HCT116 (cell line): ENCODE measurements around the gene C15orf39.

Source experiments
- CTCF ChIP-seq, 3 experiments: fragments of 200-600 bp in 1 of 3; sonication (generic) in 1 of 3; IDR thresholded peaks in 2 of 3; conservative IDR thresholded peaks in 1 of 3; 2 replicates each; pipeline ENCODE4 v1.5.1; 2012 to 2017; ENCODE audit warnings: low read depth in 2 of 3, low read length in 2 of 3, antibody characterized with exemption in 1 of 3, borderline replicate concordance in 1 of 3, control low read depth in 1 of 3, mild to moderate bottlenecking in 1 of 3, mixed read lengths in 1 of 3, mixed run types in 1 of 3, moderate library complexity in 1 of 3; ENCODE audit not compliant: insufficient read depth in 1 of 3
- EZH2 ChIP-seq: fragments of 200-600 bp; sonication (generic); IDR thresholded peaks from 2 replicates; pipeline ENCODE4 v1.6.1; 2017; ENCODE audit warnings: antibody characterized with exemption, mixed run types
- POLR2AphosphoS5 ChIP-seq: IDR thresholded peaks from 2 replicates; pipeline ENCODE4 v1.6.1; 2011; ENCODE audit warnings: mild to moderate bottlenecking, low read depth, low read length, moderate library complexity
- REST ChIP-seq: IDR thresholded peaks from 2 replicates; pipeline ENCODE4 v1.6.1; 2012; ENCODE audit warnings: low read depth
- ZNF274 ChIP-seq: fragments of 200-500 bp; sonication (Bioruptor generic); IDR thresholded peaks from 2 replicates; pipeline ENCODE4 v1.6.1; 2014; ENCODE audit warnings: mild to moderate bottlenecking, low read depth, low read length, inconsistent platforms

GRCh38 chr15:75199357-75199940 is 2.2 kb upstream of the C15orf39 start:
- TF ChIP-seq ZNF274 (no peak), REST (no peak), CTCF (IDR thresholded peaks at IDR 0.05 in 2 of 3, conservative IDR thresholded peaks at IDR 0.05 in 1 of 3; ENCODE audit: borderline replicate concordance in 1 of 3, insufficient read depth in 1 of 3, low read depth in 2 of 3, low read length in 2 of 3) (no peak), EZH2 (no peak), POLR2AphosphoS5 (no peak)
